HepG2 (cell line): ENCODE measurements around the gene ZCCHC7. TPM values are rescaled to one million over a fixed set of nuclear protein-coding genes. Genes with fewer than 3 reads are reported as not detected.
A peak's percentile ranks its signal among the peaks of the same experiment; 100 is the strongest.

Experiments
- ATAC-seq: fragments of 200-7000 bp; cut with Tn5 transposase; 3 replicates; pipeline ENCODE4 v1.9.1; 2020; ENCODE audit warnings: mild to moderate bottlenecking, moderate library complexity
- BruUV-seq: library from RNA; stranded (reverse); fragments of 400-500 nt; replicated peaks from 2 replicates; lab custom pipeline; 2021; lab: Mats Ljungman, UMichigan
- CTCF ChIA-PET: fragments of 300-600 bp; formaldehyde crosslinking; extraction: SDS; loops from one replicate; lab custom pipeline; 2021; ENCODE audit warnings: low total read pairs, inconsistent platforms, low intra/inter-chr PET ratio; lab: Yijun Ruan, JAX
- POLR2A ChIA-PET: fragments of 350-600 bp; sonication (Branson Sonifier 250); formaldehyde crosslinking; loops from one replicate; lab custom pipeline; 2020; ENCODE audit warnings: antibody characterized with exemption, inconsistent platforms; lab: Yijun Ruan, JAX
- DNase-seq: peaks from one replicate; pipeline ENCODE4 v3.0.0-alpha.2; 2015; ENCODE audit warnings: low spot score
- FAIRE-seq: peaks from 3 replicates; lab custom pipeline; 2011; peaks lifted over from hg19 to GRCh38; lab: Jason Lieb, UNC
- H2AFZ ChIP-seq: one replicate; pipeline ENCODE4 v1.6.1; 2011; ENCODE audit warnings: low read length, inconsistent platforms
- H3K27ac ChIP-seq: fragments of 300-600 bp; 3 replicates; pipeline ENCODE4 v1.8.0; 2011; ENCODE audit warnings: mixed run types, mild to moderate bottlenecking, mixed read lengths, low read length, inconsistent platforms; ENCODE audit not compliant: insufficient read depth; ENCODE audit errors: extremely low read length
- H3K27me3 ChIP-seq, 2 experiments: fragments of 200-600 bp in 1 of 2; 2 replicates in 1 of 2; 3 replicates in 1 of 2; pipeline versions ENCODE4 v1.6.0 to v1.8.0; 2011; ENCODE audit warnings: low read length in 2 of 2, mild to moderate bottlenecking in 2 of 2, moderate library complexity in 2 of 2, inconsistent platforms in 1 of 2; ENCODE audit not compliant: insufficient read depth in 2 of 2, control insufficient read depth in 1 of 2
- H3K36me3 ChIP-seq, 2 experiments: fragments of 200-600 bp in 1 of 2; replicated peaks in 1 of 2; 2 replicates in 1 of 2; 3 replicates in 1 of 2; pipeline versions ENCODE4 v1.5.1 to v1.8.0; 2011; ENCODE audit warnings: low read length in 2 of 2, inconsistent platforms in 1 of 2; ENCODE audit not compliant: insufficient read depth in 2 of 2, control insufficient read depth in 1 of 2
- H3K4me1 ChIP-seq: 2 replicates; pipeline ENCODE4 v1.5.1; 2012; ENCODE audit warnings: low read length, inconsistent platforms; ENCODE audit not compliant: insufficient read depth
- H3K4me2 ChIP-seq: 2 replicates; pipeline ENCODE4 v1.6.0; 2011; ENCODE audit warnings: low read depth, low read length, inconsistent platforms
- H3K4me3 ChIP-seq, 3 experiments: fragments of 200-600 bp in 1 of 3; sonication (generic), shearing (Covaris generic) in 1 of 3; replicated peaks in 1 of 3; 2 replicates each; pipeline ENCODE4 v1.5.1; 2011 to 2016; ENCODE audit warnings: low read length in 3 of 3, inconsistent platforms in 2 of 3, low read depth in 2 of 3, mild to moderate bottlenecking in 2 of 3, control low read depth in 1 of 3, mixed read lengths in 1 of 3; ENCODE audit not compliant: insufficient read depth in 1 of 3
- H3K79me2 ChIP-seq: one replicate; pipeline ENCODE4 v1.6.1; 2011; ENCODE audit warnings: low read length, inconsistent platforms; ENCODE audit not compliant: insufficient read depth
- H3K9ac ChIP-seq: 2 replicates; pipeline ENCODE4 v1.6.0; 2011; ENCODE audit warnings: mild to moderate bottlenecking, low read depth, low read length, inconsistent platforms; ENCODE audit not compliant: insufficient read depth
- H3K9me3 ChIP-seq: 2 replicates; pipeline ENCODE4 v1.5.1; 2012; ENCODE audit warnings: mild to moderate bottlenecking, low read length
- H4K20me1 ChIP-seq: 2 replicates; pipeline ENCODE4 v1.6.0; 2011; ENCODE audit warnings: inconsistent platforms, mild to moderate bottlenecking, low read length, moderate library complexity; ENCODE audit not compliant: insufficient read depth
- SP140L ChIP-seq: sonication (generic); formaldehyde crosslinking; IDR thresholded peaks from 2 replicates; pipeline ENCODE4 v1.4.0; 2020; ENCODE audit warnings: missing genetic modification reagents, borderline replicate concordance
- ZMAT3 ChIP-seq: sonication (generic); formaldehyde crosslinking; conservative IDR thresholded peaks from 2 replicates; pipeline ENCODE4 v1.7.0; 2021; ENCODE audit warnings: missing genetic modification reagents
- ZNF629 ChIP-seq: sonication (generic); formaldehyde crosslinking; conservative IDR thresholded peaks from 2 replicates; pipeline ENCODE4 v1.5.0; 2020; ENCODE audit warnings: missing genetic modification reagents
- ZNF747 ChIP-seq: sonication (generic); formaldehyde crosslinking; IDR thresholded peaks from 2 replicates; pipeline ENCODE4 v1.8.1; 2023; ENCODE audit warnings: missing genetic modification reagents, mild to moderate bottlenecking, borderline replicate concordance
- ZNF839 ChIP-seq: sonication (generic); formaldehyde crosslinking; IDR thresholded peaks from 2 replicates; pipeline ENCODE4 v1.4.0; 2020; ENCODE audit warnings: missing genetic modification reagents, mild to moderate bottlenecking, borderline replicate concordance
- WGBS: methylation state at CpG from one replicate; pipeline ENCODE4 v1.1.6; 2017; ENCODE audit warnings: low lambda C conversion rate; 5-methylcytosine and 5-hydroxymethylcytosine counted together
- in situ Hi-C: cut with HindIII; loops from 2 replicates; pipeline ENCODE4 v1.10.0; 2017; ENCODE audit warnings: low pct_unique_long_range_greater_than_20kb; ENCODE audit not compliant: extremely low pct_ligation_motif_present
- intact Hi-C: fragments of 100-400 bp; cut with micrococcal nuclease; formaldehyde crosslinking; loops from one replicate; pipeline ENCODE4 v1.10.0; 2022; ENCODE audit not compliant: unreplicated experiment
- polyA plus RNA-seq, 8 experiments: library from polyadenylated mRNA; depleted of rRNA in 3 of 8; stranded (reverse) in 7 of 8; unstranded in 1 of 8; fragments of >200 nt; fragmentation: Illumina TruSeq in 4 of 8; extraction: Trizol in 4 of 8; gene quantifications; 2 replicates each; pipeline versions ENCODE4 v1.2.1 to v1.2.3, GENCODE V29; 2011 to 2016; ENCODE audit warnings: low read depth in 4 of 8, missing spikeins in 1 of 8, mixed read lengths in 1 of 8; ENCODE audit not compliant: insufficient read depth in 1 of 8
- total RNA-seq, 5 experiments: library from RNA; depleted of rRNA; stranded (reverse); fragments of >200 nt; fragmentation: Illumina TruSeq; extraction: Trizol; gene quantifications; 2 replicates each; pipeline ENCODE4 v1.2.3, GENCODE V29; 2016; ENCODE audit warnings: low read depth in 1 of 5
- TF ChIP-seq, protein P1 (sequence below): sonication (generic); formaldehyde crosslinking; conservative IDR thresholded peaks from 2 replicates; pipeline ENCODE4 v1.8.0; 2022; ENCODE audit warnings: missing genetic modification reagents
- TF ChIP-seq, protein P2 (sequence below): IDR thresholded peaks from 2 replicates; pipeline ENCODE4 v1.6.1; 2016

The ZCCHC7 gene
- total and polyA plus RNA-seq, 2 of the 13 experiments (the other 11 are each of a cell fraction or from before 2014, with no cell fraction given), result 13.6 to 19.3 TPM

DNA sequence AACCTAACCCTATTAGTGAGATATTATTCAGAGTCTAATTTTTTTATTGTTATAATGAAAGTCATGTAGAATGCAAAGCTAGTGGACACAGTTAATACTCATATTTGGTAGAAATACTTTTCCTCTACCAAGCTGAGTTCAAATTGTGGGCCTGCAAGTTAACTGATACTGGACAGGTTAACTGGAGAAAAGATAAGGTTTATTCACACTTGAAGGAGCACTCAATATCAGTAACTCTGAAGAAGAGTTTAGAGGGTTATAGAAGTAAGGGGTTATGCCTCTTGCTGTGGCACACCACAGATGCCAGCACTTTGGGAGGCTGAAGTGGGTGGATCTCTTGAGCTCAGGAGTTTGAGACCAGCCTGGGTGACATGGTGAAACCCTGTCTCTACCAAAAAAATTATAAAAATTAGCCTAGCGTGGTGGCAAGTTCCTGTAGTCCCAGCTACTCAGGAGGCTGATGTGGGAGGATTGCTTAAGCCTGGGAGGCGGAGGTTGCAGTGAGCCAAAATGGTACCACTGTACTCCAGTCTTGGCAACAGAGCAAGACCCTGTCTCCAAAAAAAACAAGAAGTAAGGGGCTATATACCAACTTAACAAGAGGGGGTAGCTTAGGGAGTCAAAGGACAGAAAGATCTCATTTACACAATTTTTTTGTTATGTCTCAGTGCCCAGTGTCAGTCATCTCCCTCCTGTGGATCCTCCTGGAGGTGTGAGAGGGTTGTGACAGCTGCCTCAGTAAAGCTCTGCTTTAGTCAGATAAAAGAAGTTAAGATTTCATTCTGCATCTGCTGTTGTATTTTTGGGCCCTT is 180.9 kb downstream of the ZCCHC7 start (continued):
- TF ChIP-seq, protein P1, sequence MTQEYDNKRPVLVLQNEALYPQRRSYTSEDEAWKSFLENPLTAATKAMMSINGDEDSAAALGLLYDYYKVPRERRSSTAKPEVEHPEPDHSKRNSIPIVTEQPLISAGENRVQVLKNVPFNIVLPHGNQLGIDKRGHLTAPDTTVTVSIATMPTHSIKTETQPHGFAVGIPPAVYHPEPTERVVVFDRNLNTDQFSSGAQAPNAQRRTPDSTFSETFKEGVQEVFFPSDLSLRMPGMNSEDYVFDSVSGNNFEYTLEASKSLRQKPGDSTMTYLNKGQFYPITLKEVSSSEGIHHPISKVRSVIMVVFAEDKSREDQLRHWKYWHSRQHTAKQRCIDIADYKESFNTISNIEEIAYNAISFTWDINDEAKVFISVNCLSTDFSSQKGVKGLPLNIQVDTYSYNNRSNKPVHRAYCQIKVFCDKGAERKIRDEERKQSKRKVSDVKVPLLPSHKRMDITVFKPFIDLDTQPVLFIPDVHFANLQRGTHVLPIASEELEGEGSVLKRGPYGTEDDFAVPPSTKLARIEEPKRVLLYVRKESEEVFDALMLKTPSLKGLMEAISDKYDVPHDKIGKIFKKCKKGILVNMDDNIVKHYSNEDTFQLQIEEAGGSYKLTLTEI (CRISPR knock-in tag), result no peak
- no peak for TF ChIP-seq ZNF747 (CRISPR knock-in tag)
- TF ChIP-seq ZMAT3 (CRISPR knock-in tag), result no peak
- no peak for TF ChIP-seq ZNF839 (CRISPR knock-in tag)
- TF ChIP-seq, protein P2, sequence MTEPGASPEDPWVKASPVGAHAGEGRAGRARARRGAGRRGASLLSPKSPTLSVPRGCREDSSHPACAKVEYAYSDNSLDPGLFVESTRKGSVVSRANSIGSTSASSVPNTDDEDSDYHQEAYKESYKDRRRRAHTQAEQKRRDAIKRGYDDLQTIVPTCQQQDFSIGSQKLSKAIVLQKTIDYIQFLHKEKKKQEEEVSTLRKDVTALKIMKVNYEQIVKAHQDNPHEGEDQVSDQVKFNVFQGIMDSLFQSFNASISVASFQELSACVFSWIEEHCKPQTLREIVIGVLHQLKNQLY (CRISPR knock-in tag), result no peak
- TF ChIP-seq, all 625 proteins: peak for 0

DNA sequence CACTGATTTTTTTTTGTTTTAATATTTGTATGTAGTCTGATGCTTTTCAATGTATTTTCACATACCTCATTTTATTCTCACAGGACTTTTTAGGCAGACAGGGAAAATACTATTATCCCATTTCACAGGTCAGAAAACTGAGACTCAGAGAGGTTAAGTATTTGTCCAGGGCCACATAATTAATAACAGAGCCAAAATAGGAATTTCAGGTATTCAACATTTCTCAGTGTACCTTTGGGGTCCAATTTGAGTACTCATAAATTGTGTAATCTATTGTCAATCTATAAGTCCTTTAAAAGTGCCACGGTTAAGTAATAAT is 181.4 kb downstream of the ZCCHC7 start:
- Histone ChIP-seq H3K4me3 (no peak overlapping the region), H4K20me1 (no peaks in the 10 kb centered on the region), H3K9ac (no peak overlapping the region), H3K4me1 (no peaks in the 10 kb centered on the region), H3K4me2 (no peak overlapping the region), H3K79me2 (no peaks in the 10 kb centered on the region), H3K27ac (no peak overlapping the region), H3K9me3 (no peaks in the 10 kb centered on the region), H2AFZ (no peak overlapping the region), H3K27me3 (no peaks in the 10 kb centered on the region), H3K36me3 (0 out of 5 replicates have a peak, but pooled peaks cover 0 to 7% of the 10 kb centered on the region in 2 experiments)
- ChIA-PET POLR2A (no interaction called here), CTCF (no interaction called here)
- WGBS, result 35% methylated on average over 1 of the region's 1 CpG
- no TSS peak for BruUV-seq
- intact Hi-C loops (no loop called here), in situ Hi-C loops (no loop called here)
- DNase-seq, result no peak
- no peak for TF ChIP-seq SP140L (CRISPR knock-in tag)
- TF ChIP-seq ZNF629 (CRISPR knock-in tag), result peak; percentile 65
- no peak for FAIRE-seq
- no peak for ATAC-seq
